ENCODE results near the gene CRB3. TPM values are rescaled to one million over a fixed set of nuclear protein-coding genes. Genes with fewer than 3 reads are reported as not detected.

The CRB3 gene
- total and polyA plus RNA-seq, 2 of the 13 experiments (the other 11 are each of a cell fraction or from before 2014, with no cell fraction given): 10.6 to 25.6 TPM

- TF ChIP-seq, protein P1, sequence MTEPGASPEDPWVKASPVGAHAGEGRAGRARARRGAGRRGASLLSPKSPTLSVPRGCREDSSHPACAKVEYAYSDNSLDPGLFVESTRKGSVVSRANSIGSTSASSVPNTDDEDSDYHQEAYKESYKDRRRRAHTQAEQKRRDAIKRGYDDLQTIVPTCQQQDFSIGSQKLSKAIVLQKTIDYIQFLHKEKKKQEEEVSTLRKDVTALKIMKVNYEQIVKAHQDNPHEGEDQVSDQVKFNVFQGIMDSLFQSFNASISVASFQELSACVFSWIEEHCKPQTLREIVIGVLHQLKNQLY (CRISPR knock-in tag; IDR thresholded peaks at IDR 0.05): peak; percentile 89
- TF ChIP-seq KLF16 (CRISPR knock-in tag; IDR thresholded peaks at IDR 0.05) (peak in 1 of 2 experiments; percentile 70; a peak in 2 of 4 replicates), ARNTL (CRISPR knock-in tag; IDR thresholded peaks at IDR 0.05) (peak; percentile 81), BRD4 (CRISPR knock-in tag; IDR thresholded peaks at IDR 0.05) (no peak), ELF1 (CRISPR knock-in tag; IDR thresholded peaks at IDR 0.05) (0 out of 2 replicates have a peak, but pooled peaks have one; percentile 39), CEBPZ (IDR thresholded peaks at IDR 0.05; ENCODE audit: low read length) (no peak), SUZ12 (IDR thresholded peaks at IDR 0.05; ENCODE audit: low read depth, low read length) (no peak), RXRA (CRISPR knock-in tag; IDR thresholded peaks at IDR 0.05) (peak; percentile 94), HNF1B (CRISPR knock-in tag; IDR thresholded peaks at IDR 0.05) (peak; percentile 68; the same call in 1 of the 2 replicates), ZNF235 (CRISPR knock-in tag; IDR thresholded peaks at IDR 0.05; ENCODE audit: borderline replicate concordance) (no peak), HBP1 (CRISPR knock-in tag; IDR thresholded peaks at IDR 0.05; ENCODE audit: low read depth) (0 out of 2 replicates have a peak, but pooled peaks have one; percentile 34), FOSL2 (CRISPR knock-in tag; IDR thresholded peaks at IDR 0.05) (peak; percentile 70)
- TF ChIP-seq, protein P2, sequence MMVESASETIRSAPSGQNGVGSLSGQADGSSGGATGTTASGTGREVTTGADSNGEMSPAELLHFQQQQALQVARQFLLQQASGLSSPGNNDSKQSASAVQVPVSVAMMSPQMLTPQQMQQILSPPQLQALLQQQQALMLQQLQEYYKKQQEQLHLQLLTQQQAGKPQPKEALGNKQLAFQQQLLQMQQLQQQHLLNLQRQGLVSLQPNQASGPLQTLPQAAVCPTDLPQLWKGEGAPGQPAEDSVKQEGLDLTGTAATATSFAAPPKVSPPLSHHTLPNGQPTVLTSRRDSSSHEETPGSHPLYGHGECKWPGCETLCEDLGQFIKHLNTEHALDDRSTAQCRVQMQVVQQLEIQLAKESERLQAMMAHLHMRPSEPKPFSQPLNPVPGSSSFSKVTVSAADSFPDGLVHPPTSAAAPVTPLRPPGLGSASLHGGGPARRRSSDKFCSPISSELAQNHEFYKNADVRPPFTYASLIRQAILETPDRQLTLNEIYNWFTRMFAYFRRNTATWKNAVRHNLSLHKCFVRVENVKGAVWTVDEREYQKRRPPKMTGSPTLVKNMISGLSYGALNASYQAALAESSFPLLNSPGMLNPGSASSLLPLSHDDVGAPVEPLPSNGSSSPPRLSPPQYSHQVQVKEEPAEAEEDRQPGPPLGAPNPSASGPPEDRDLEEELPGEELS (CRISPR knock-in tag; IDR thresholded peaks at IDR 0.05): peak; percentile 53; the same call in 1 of the 2 replicates
- TF ChIP-seq, protein P3, sequence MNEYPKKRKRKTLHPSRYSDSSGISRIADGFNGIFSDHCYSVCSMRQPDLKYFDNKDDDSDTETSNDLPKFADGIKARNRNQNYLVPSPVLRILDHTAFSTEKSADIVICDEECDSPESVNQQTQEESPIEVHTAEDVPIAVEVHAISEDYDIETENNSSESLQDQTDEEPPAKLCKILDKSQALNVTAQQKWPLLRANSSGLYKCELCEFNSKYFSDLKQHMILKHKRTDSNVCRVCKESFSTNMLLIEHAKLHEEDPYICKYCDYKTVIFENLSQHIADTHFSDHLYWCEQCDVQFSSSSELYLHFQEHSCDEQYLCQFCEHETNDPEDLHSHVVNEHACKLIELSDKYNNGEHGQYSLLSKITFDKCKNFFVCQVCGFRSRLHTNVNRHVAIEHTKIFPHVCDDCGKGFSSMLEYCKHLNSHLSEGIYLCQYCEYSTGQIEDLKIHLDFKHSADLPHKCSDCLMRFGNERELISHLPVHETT (CRISPR knock-in tag; conservative IDR thresholded peaks at IDR 0.05): 0 out of 2 replicates have a peak, but pooled peaks have one; percentile 47
- TF ChIP-seq, protein P4, sequence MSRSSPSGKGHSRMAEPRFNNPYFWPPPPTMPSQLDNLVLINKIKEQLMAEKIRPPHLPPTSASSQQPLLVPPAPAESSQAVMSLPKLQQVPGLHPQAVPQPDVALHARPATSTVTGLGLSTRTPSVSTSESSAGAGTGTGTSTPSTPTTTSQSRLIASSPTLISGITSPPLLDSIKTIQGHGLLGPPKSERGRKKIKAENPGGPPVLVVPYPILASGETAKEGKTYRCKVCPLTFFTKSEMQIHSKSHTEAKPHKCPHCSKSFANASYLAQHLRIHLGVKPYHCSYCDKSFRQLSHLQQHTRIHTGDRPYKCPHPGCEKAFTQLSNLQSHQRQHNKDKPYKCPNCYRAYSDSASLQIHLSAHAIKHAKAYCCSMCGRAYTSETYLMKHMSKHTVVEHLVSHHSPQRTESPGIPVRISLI (CRISPR knock-in tag; IDR thresholded peaks at IDR 0.05; ENCODE audit: borderline replicate concordance): peak; percentile 40; the same call in 1 of the 2 replicates
Observed at GRCh38 chr19:6509118-6509971, 45.3 kb downstream of the CRB3 start (continued).

Measured in HepG2 (cell line).